ENCODE data around the gene KCNIP4. TPM values are rescaled to one million over a fixed set of nuclear protein-coding genes. Genes with fewer than 3 reads are reported as not detected.

The KCNIP4 gene
- total and polyA plus RNA-seq, 2 donors from 2014 or later, result 9.8 to 43.9 TPM

- TF ChIP-seq CTCF (IDR thresholded peaks at IDR 0.05; ENCODE audit: borderline replicate concordance, extremely low read depth, insufficient read depth), result no peak
- Histone ChIP-seq H3K36me3 (ENCODE audit: control insufficient read depth in 2 of 3, insufficient read depth in 3 of 3, low read length in 3 of 3) (no peaks in the 10 kb centered on the region), H3K27ac (ENCODE audit: low read depth in 2 of 2, low read length in 2 of 2) (no peak overlapping the region), H3K4me3 (ENCODE audit: low read length in 3 of 3) (no peak overlapping the region), H3K9ac (ENCODE audit: low read length in 3 of 3) (no peak overlapping the region), H3K9me3 (ENCODE audit: control insufficient read depth in 2 of 3, insufficient read depth in 1 of 3, low read length in 3 of 3) (no peaks in the 10 kb centered on the region), H3K4me1 (ENCODE audit: control insufficient read depth in 2 of 3, insufficient read depth in 2 of 3, low read depth in 1 of 3, low read length in 3 of 3) (no peaks in the 10 kb centered on the region), H3K27me3 (ENCODE audit: control insufficient read depth, insufficient read depth, low read length) (no peaks in the 10 kb centered on the region)
- DNase-seq, result peak in 2 of 5 donors; percentile 6 to 9
- intact Hi-C loops (cut with DNase I), result no loop called here
- FAIRE-seq, result no peak
These were observed 1022.0 kb downstream of the KCNIP4 start for GRCh38 chr4:20926529-20926928.

GRCh38 chr4:20925176-20925575, 1023.4 kb downstream of the KCNIP4 start:
- no peak overlapping the region for H3K4me3 ChIP-seq (ENCODE audit: low read length in 3 of 3)
- no peak for TF ChIP-seq CTCF (IDR thresholded peaks at IDR 0.05; ENCODE audit: borderline replicate concordance, extremely low read depth, insufficient read depth)
- FAIRE-seq (no peak), DNase-seq (no peak)
- H3K9me3 ChIP-seq (ENCODE audit: control insufficient read depth in 2 of 3, insufficient read depth in 1 of 3, low read length in 3 of 3), result no peaks in the 10 kb centered on the region
- H3K27me3 ChIP-seq (ENCODE audit: control insufficient read depth, insufficient read depth, low read length), result no peaks in the 10 kb centered on the region
- no peaks in the 10 kb centered on the region for H3K4me1 ChIP-seq (ENCODE audit: control insufficient read depth in 2 of 3, insufficient read depth in 2 of 3, low read depth in 1 of 3, low read length in 3 of 3)
- H3K36me3 ChIP-seq (ENCODE audit: control insufficient read depth in 2 of 3, insufficient read depth in 3 of 3, low read length in 3 of 3), result no peaks in the 10 kb centered on the region
- no peak overlapping the region for H3K27ac ChIP-seq (ENCODE audit: low read depth in 2 of 2, low read length in 2 of 2)
- intact Hi-C loops (cut with DNase I), result no loop called here
- no peak overlapping the region for H3K9ac ChIP-seq (ENCODE audit: low read length in 3 of 3)

GRCh38 chr4:20922962-20923361, 1025.6 kb downstream of the KCNIP4 start:
- Histone ChIP-seq H3K9ac (ENCODE audit: low read length in 3 of 3) (no peak overlapping the region), H3K27ac (ENCODE audit: low read depth in 2 of 2, low read length in 2 of 2) (no peak overlapping the region), H3K4me1 (ENCODE audit: control insufficient read depth in 2 of 3, insufficient read depth in 2 of 3, low read depth in 1 of 3, low read length in 3 of 3) (no peaks in the 10 kb centered on the region), H3K4me3 (ENCODE audit: low read length in 3 of 3) (no peak overlapping the region), H3K9me3 (ENCODE audit: control insufficient read depth in 2 of 3, insufficient read depth in 1 of 3, low read length in 3 of 3) (no peaks in the 10 kb centered on the region), H3K27me3 (ENCODE audit: control insufficient read depth, insufficient read depth, low read length) (no peaks in the 10 kb centered on the region), H3K36me3 (ENCODE audit: control insufficient read depth in 2 of 3, insufficient read depth in 3 of 3, low read length in 3 of 3) (no peaks in the 10 kb centered on the region)
- FAIRE-seq (no peak), DNase-seq (no peak)
- TF ChIP-seq CTCF (IDR thresholded peaks at IDR 0.05; ENCODE audit: borderline replicate concordance, extremely low read depth, insufficient read depth), result no peak
- intact Hi-C loops (cut with DNase I), result no loop called here

- Histone ChIP-seq H3K4me1 (ENCODE audit: control insufficient read depth in 2 of 3, insufficient read depth in 2 of 3, low read depth in 1 of 3, low read length in 3 of 3) (no peaks in the 10 kb centered on the region), H3K27me3 (ENCODE audit: control insufficient read depth, insufficient read depth, low read length) (no peaks in the 10 kb centered on the region), H3K4me3 (ENCODE audit: low read length in 3 of 3) (no peak overlapping the region), H3K36me3 (ENCODE audit: control insufficient read depth in 2 of 3, insufficient read depth in 3 of 3, low read length in 3 of 3) (no peaks in the 10 kb centered on the region), H3K9ac (ENCODE audit: low read length in 3 of 3) (no peak overlapping the region), H3K9me3 (ENCODE audit: control insufficient read depth in 2 of 3, insufficient read depth in 1 of 3, low read length in 3 of 3) (no peaks in the 10 kb centered on the region), H3K27ac (ENCODE audit: low read depth in 2 of 2, low read length in 2 of 2) (no peak overlapping the region)
- no peak for TF ChIP-seq CTCF (IDR thresholded peaks at IDR 0.05; ENCODE audit: borderline replicate concordance, extremely low read depth, insufficient read depth)
- intact Hi-C loops (cut with DNase I), result no loop called here
- DNase-seq, result no peak
- FAIRE-seq, result no peak
These were observed 1032.5 kb downstream of the KCNIP4 start for GRCh38 chr4:20916106-20916505.

Data from kidney (tissue), 14 donors.